DMS 273 (cell line): ENCODE data around the gene ECM2.

ENCODE experiments used
- DNase-seq: peaks from one replicate; lab custom pipeline; 2025; ENCODE audit not compliant: unreplicated experiment; lab: John Stamatoyannopoulos, UW

The ECM2 gene

DNA sequence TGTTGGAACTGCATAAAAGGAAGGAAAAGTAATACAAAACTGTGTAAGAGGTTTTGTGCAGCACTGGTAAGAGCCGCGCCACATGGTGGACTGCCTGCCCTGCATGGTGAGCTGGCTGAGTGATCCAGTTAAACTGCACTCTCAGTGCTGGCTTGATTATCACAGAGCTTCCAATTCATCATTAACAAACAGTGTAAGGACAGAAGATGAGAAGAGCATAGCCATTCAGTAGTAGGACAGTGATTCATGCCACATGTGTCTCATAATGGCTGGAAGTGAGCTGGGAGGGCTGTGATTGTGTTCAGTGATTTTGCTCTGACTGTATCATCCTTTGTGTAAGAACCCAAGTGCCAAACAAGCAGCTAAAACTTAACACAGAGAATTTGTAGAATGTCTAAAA lies 67.6 kb downstream of the ECM2 start:
- DNase-seq: no peak

- no peak for DNase-seq
Measured at GRCh38 chr9:92467511-92467910, 68.3 kb downstream of the ECM2 start.

DNA sequence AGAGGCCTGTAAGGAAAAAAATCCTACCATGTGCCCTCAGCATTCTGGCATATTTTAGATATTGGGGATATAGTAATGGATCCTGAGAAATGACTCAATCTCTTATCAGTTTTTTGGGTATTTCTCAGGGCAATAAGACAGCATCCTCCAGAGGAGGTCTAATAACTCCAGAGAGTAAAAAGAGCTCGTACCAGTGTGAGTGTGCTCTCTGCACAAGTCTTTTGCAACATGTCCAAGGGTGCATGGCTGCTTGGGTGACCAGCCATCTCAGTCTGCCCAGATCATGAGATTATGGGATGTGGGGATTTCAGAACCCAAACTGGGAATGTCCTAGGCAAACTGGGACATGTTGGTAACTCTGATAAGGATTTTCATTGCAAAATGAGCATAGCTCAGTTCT lies 68.7 kb downstream of the ECM2 start:
- DNase-seq: no peak

GRCh38 chr9:92463984-92464383 lies 71.8 kb downstream of the ECM2 start:
- no peak for DNase-seq

DNA sequence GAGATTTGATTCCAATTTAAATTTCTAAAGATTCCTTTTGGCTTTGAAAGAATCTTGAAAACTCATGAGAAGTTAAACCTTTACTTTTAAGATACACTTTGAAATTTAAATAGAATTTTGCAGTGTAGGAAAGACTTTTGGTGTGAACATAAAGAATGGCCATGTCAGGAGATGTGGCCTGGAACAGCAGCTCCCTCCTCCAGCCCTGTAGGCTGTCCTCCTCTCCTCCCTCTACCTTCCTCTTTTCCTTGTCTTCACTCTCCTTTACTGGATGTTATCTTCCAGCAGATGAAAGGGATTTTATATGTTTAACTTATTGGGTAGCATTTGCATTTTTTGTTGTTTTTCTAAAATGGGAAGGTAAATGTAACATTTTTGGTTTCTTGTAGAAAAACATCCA lies 72.4 kb downstream of the ECM2 start:
- DNase-seq: no peak

GRCh38 chr9:92457576-92457975 lies 78.2 kb downstream of the ECM2 start:
- DNase-seq: no peak

DNA sequence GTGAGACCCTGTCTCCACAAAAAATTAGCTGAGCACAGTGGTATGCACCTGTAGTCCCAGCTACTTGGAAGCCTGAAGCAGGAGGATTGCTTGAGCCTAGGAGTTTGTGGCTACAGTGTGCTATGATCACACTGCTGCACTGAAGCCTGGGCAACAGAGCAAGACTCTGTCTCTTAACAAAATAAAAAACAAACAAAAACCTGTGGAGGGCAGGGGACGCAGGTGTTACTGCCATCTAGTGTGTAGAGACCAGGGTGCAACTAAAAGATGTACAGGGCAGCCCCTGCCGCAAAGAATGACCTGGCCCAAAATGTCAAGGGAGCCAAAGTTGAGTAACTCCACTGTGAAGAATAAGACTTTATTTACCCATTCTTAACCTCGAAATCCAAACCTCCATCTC lies 80.6 kb downstream of the ECM2 start:
- no peak for DNase-seq

GRCh38 chr9:92446536-92446935 lies 89.3 kb downstream of the ECM2 start:
- DNase-seq: no peak
